IPS-11a (cell line): ENCODE data around the gene TDRD10.
"Not testable (repeated sequence)": the region's sequence is repeated elsewhere in the genome, so short reads cannot be mapped to it uniquely, and the experiment has no call there.

Experiments
- H3K4me3 ChIP-seq: one replicate; pipeline ENCODE4 v1.5.1; 2013; ENCODE audit warnings: low read depth, low read length, control low read depth

TDRD10 gene

GRCh38 chr1:154478639-154479038 lies 23.4 kb upstream of the TDRD10 start:
- no peak overlapping the region for H3K4me3 ChIP-seq

- no peak overlapping the region for H3K4me3 ChIP-seq
These were observed 22.1 kb upstream of the TDRD10 start for GRCh38 chr1:154479764-154480421.

GRCh38 chr1:154481053-154481452 lies 21.0 kb upstream of the TDRD10 start:
- no peak overlapping the region for H3K4me3 ChIP-seq

- H3K4me3 ChIP-seq = no peak overlapping the region
These were observed 17.8 kb upstream of the TDRD10 start for GRCh38 chr1:154483941-154484803.

GRCh38 chr1:154485106-154485505 lies 16.9 kb upstream of the TDRD10 start:
- H3K4me3 ChIP-seq = no peak overlapping the region

GRCh38 chr1:154485910-154486496 lies 16.0 kb upstream of the TDRD10 start:
- no peak overlapping the region for H3K4me3 ChIP-seq

- H3K4me3 ChIP-seq = not testable (repeated sequence)
These were observed 15.3 kb upstream of the TDRD10 start for GRCh38 chr1:154486756-154487155.

- no peak overlapping the region for H3K4me3 ChIP-seq
These were observed 13.1 kb upstream of the TDRD10 start for GRCh38 chr1:154488922-154489321.

- no peak overlapping the region for H3K4me3 ChIP-seq
These were observed 12.2 kb upstream of the TDRD10 start for GRCh38 chr1:154489695-154490274.

GRCh38 chr1:154490317-154490716 lies 11.7 kb upstream of the TDRD10 start:
- no peak overlapping the region for H3K4me3 ChIP-seq

GRCh38 chr1:154492115-154492514 lies 9.9 kb upstream of the TDRD10 start:
- H3K4me3 ChIP-seq = no peak overlapping the region

- H3K4me3 ChIP-seq = no peak overlapping the region
These were observed 8.7 kb upstream of the TDRD10 start for GRCh38 chr1:154493276-154493675.

- H3K4me3 ChIP-seq = no peak overlapping the region
These were observed 6.3 kb upstream of the TDRD10 start for GRCh38 chr1:154495496-154496273.

GRCh38 chr1:154496383-154496782 lies 5.6 kb upstream of the TDRD10 start:
- no peak overlapping the region for H3K4me3 ChIP-seq

GRCh38 chr1:154497026-154497806 lies 4.8 kb upstream of the TDRD10 start:
- H3K4me3 ChIP-seq = no peak overlapping the region

- no peak overlapping the region for H3K4me3 ChIP-seq
These were observed 2.6 kb upstream of the TDRD10 start for GRCh38 chr1:154499446-154499845.

GRCh38 chr1:154500533-154500932 lies 1.5 kb upstream of the TDRD10 start:
- no peak overlapping the region for H3K4me3 ChIP-seq

- peak overlapping the region; percentile 28 for H3K4me3 ChIP-seq
These were observed 475 bp upstream of the TDRD10 start for GRCh38 chr1:154501423-154502065.

- H3K4me3 ChIP-seq = no peak overlapping the region
These were observed 711 bp downstream of the TDRD10 start for GRCh38 chr1:154502744-154503115.

GRCh38 chr1:154503898-154504297 lies 1.9 kb downstream of the TDRD10 start:
- no peak overlapping the region for H3K4me3 ChIP-seq
